DOHH2 (cell line): Measurements from ENCODE around the gene LGR6.
"Not testable (repeated sequence)": the region's sequence is repeated elsewhere in the genome, so short reads cannot be mapped to it uniquely, and the experiment has no call there.

Experiments used
- H3F3A ChIP-seq: fragments of 200-600 bp; sonication (generic), shearing (Covaris generic); 2 replicates; pipeline ENCODE4 v1.6.0; 2016; ENCODE audit warnings: antibody characterized with exemption, mild to moderate bottlenecking; ENCODE audit not compliant: control insufficient read depth, insufficient read depth
- H3K27ac ChIP-seq: fragments of 200-600 bp; sonication (generic); 2 replicates; pipeline ENCODE4 v1.5.1; 2014; ENCODE audit warnings: low read depth, mild to moderate bottlenecking, low read length, moderate library complexity
- H3K27me3 ChIP-seq: fragments of 200-600 bp; sonication (generic); 2 replicates; pipeline ENCODE4 v1.6.1; 2014; ENCODE audit warnings: mild to moderate bottlenecking, low read length, mixed read lengths; ENCODE audit not compliant: control insufficient read depth
- H3K36me3 ChIP-seq: fragments of 200-600 bp; sonication (generic); 2 replicates; pipeline ENCODE4 v1.6.1; 2014; ENCODE audit warnings: mild to moderate bottlenecking, low read length, moderate library complexity, mixed read lengths; ENCODE audit not compliant: control insufficient read depth
- H3K4me1 ChIP-seq: fragments of 200-600 bp; sonication (generic); 2 replicates; pipeline ENCODE4 v1.6.1; 2014; ENCODE audit warnings: mild to moderate bottlenecking, low read length, mixed read lengths; ENCODE audit not compliant: control insufficient read depth
- H3K4me2 ChIP-seq: fragments of 200-600 bp; sonication (generic); 2 replicates; pipeline ENCODE4 v1.6.0; 2014; ENCODE audit warnings: mild to moderate bottlenecking, low read length, moderate library complexity
- H3K4me3 ChIP-seq: fragments of 200-600 bp; sonication (generic); 2 replicates; pipeline ENCODE4 v1.5.1; 2014; ENCODE audit warnings: mild to moderate bottlenecking, low read length, mixed read lengths
- H3K79me2 ChIP-seq: fragments of 200-600 bp; sonication (generic); 2 replicates; pipeline ENCODE4 v1.6.1; 2014; ENCODE audit warnings: mild to moderate bottlenecking, low read length, mixed read lengths; ENCODE audit not compliant: control insufficient read depth
- H3K9me2 ChIP-seq: fragments of 200-600 bp; sonication (generic); replicated peaks from 2 replicates; pipeline ENCODE4 v1.6.1; 2014; ENCODE audit warnings: mild to moderate bottlenecking, low read length, mixed read lengths; ENCODE audit not compliant: control insufficient read depth
- H3K9me3 ChIP-seq: fragments of 200-600 bp; sonication (generic); 2 replicates; pipeline ENCODE4 v1.6.1; 2014; ENCODE audit warnings: antibody characterized with exemption, low read length, mixed read lengths; ENCODE audit not compliant: control insufficient read depth, insufficient read depth
- H4K20me1 ChIP-seq: fragments of 200-600 bp; sonication (generic); 2 replicates; pipeline ENCODE4 v1.6.0; 2014; ENCODE audit warnings: low read depth, mild to moderate bottlenecking, antibody characterized with exemption, low read length, moderate library complexity; ENCODE audit not compliant: control insufficient read depth, insufficient read depth
- CTCF ChIP-seq: fragments of 200-600 bp; sonication (generic); IDR thresholded peaks from one replicate; pipeline ENCODE4 v1.5.1; 2014; ENCODE audit warnings: antibody characterized with exemption, mild to moderate bottlenecking, low read depth, low read length; ENCODE audit not compliant: poor library complexity, severe bottlenecking
- EZH2phosphoT487 ChIP-seq: fragments of 200-600 bp; sonication (generic); IDR thresholded peaks from 2 replicates; pipeline ENCODE4 v1.6.1; 2017; ENCODE audit warnings: borderline replicate concordance, mild to moderate bottlenecking, antibody characterized with exemption, low read length, moderate library complexity, mixed read lengths

Gene LGR6

GRCh38 chr1:202165942-202166843, 27.4 kb upstream of the LGR6 start:
- Histone ChIP-seq H3K27me3 (no peaks in the 10 kb centered on the region), H3K9me3 (no peaks in the 10 kb centered on the region), H3K27ac (no peak overlapping the region), H3K4me3 (no peak overlapping the region), H3F3A (no peaks in the 10 kb centered on the region), H3K36me3 (no peaks in the 10 kb centered on the region), H3K4me2 (no peak overlapping the region), H3K79me2 (peaks cover 2% of the 10 kb centered on the region), H3K9me2 (no peaks in the 10 kb centered on the region), H4K20me1 (no peaks in the 10 kb centered on the region), H3K4me1 (peaks cover 45% of the 10 kb centered on the region)
- no peak for TF ChIP-seq CTCF
- TF ChIP-seq EZH2phosphoT487 = no peak

GRCh38 chr1:202167054-202167453, 26.5 kb upstream of the LGR6 start:
- H4K20me1 ChIP-seq, H3K27ac ChIP-seq, H3K27me3 ChIP-seq, H3F3A ChIP-seq, H3K4me3 ChIP-seq, H3K9me2 ChIP-seq, H3K36me3 ChIP-seq, H3K79me2 ChIP-seq, H3K9me3 ChIP-seq, H3K4me2 ChIP-seq: not testable (repeated sequence)
- peaks cover 37% of the 10 kb centered on the region for H3K4me1 ChIP-seq

GRCh38 chr1:202167708-202168415, 25.7 kb upstream of the LGR6 start:
- Histone ChIP-seq H3K27ac (no peak overlapping the region), H3K27me3 (no peaks in the 10 kb centered on the region), H3K79me2 (no peaks in the 10 kb centered on the region), H3F3A (no peaks in the 10 kb centered on the region), H3K4me1 (peaks cover 29% of the 10 kb centered on the region), H3K36me3 (no peaks in the 10 kb centered on the region), H3K4me3 (no peak overlapping the region), H3K4me2 (no peak overlapping the region), H3K9me3 (no peaks in the 10 kb centered on the region), H4K20me1 (no peaks in the 10 kb centered on the region), H3K9me2 (no peaks in the 10 kb centered on the region)
- no peak for TF ChIP-seq CTCF
- no peak for TF ChIP-seq EZH2phosphoT487

- Histone ChIP-seq H3K4me2 (no peak overlapping the region), H3K4me1 (peaks cover 19% of the 10 kb centered on the region), H3K9me3 (no peaks in the 10 kb centered on the region), H3K4me3 (no peak overlapping the region), H3K9me2 (no peaks in the 10 kb centered on the region), H3K27me3 (no peaks in the 10 kb centered on the region), H3K36me3 (no peaks in the 10 kb centered on the region), H3K27ac (no peak overlapping the region), H3F3A (no peaks in the 10 kb centered on the region), H3K79me2 (no peaks in the 10 kb centered on the region), H4K20me1 (no peaks in the 10 kb centered on the region)
- TF ChIP-seq CTCF (no peak), EZH2phosphoT487 (no peak)
Observed at GRCh38 chr1:202168861-202169260, 24.7 kb upstream of the LGR6 start.
